ELR (cell line): Measurements from ENCODE around the gene GAB1.
A peak's percentile ranks its signal among the peaks of the same experiment; 100 is the strongest.

Experiments used
- DNase-seq: peaks from one replicate; pipeline ENCODE4 v3.0.0-alpha.2; 2015; ENCODE audit warnings: low read depth

GAB1 gene

GRCh38 chr4:143389579-143390195 lies 53.0 kb downstream of the GAB1 start:
- DNase-seq = peak; percentile 57

- DNase-seq = no peak
Measured at GRCh38 chr4:143390764-143391163, 54.1 kb downstream of the GAB1 start.

GRCh38 chr4:143391261-143391660 lies 54.6 kb downstream of the GAB1 start:
- no peak for DNase-seq

DNA sequence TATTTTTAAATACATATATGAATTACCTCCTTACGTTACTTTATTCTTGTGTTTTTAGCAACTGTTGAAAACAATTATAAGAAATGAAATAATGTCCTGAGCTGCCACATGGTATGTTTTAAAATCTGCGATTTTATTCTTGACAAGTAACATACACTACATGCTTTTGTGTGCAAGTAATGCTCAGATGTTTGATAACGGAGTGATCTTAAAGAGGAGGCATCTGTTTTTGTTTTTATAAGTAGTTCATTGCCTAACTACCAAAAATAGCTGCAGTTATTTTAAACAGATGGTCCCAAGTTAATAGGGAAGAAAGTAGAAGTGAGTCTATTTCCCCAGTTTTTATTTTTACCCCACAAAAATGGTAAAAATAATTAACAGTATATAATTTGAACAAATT lies 55.2 kb downstream of the GAB1 start:
- DNase-seq = no peak

DNA sequence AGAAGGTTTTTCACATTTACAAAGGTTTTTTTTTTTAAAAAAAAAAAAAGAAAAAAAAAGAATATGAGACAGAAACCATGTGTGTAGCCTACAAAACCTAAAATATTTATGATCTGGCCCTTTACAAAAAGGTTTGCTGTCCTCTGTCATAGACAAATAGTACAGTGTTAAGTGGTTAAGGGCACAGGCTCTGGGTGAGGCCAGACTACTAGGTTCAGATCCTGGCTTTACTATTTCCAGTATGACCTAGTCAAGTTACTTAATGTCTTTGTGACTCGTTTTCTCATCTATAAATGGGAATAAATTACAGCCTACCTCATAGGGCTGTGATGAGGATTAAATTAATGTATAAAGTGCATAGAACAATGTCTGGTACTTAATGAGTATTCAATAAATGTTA lies 56.5 kb downstream of the GAB1 start:
- no peak for DNase-seq

GRCh38 chr4:143394739-143395453 lies 58.2 kb downstream of the GAB1 start:
- no peak for DNase-seq

- DNase-seq = no peak
Measured at GRCh38 chr4:143396695-143397094, 60.0 kb downstream of the GAB1 start.

- DNase-seq = peak; percentile 39
Measured at GRCh38 chr4:143397335-143397734, 60.7 kb downstream of the GAB1 start.

DNA sequence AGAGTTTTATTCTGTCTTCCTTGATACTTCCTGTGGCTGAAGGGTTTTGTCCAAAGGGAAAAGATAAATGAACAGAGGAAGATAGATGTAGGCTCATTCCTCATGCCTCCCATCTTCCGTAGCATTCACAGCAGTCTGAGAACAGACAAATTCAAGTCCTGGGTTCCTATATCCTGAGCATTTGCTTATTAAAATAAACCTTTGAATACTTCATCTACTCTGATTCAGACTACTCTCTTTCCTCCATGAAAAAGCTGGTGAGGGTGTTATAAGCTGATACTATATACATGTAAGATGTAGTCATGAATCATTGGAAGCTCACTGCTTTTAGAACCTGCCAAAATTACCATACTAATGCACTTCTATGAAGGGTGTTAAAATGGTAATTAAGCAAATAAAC lies 61.2 kb downstream of the GAB1 start:
- peak; percentile 11 for DNase-seq

DNA sequence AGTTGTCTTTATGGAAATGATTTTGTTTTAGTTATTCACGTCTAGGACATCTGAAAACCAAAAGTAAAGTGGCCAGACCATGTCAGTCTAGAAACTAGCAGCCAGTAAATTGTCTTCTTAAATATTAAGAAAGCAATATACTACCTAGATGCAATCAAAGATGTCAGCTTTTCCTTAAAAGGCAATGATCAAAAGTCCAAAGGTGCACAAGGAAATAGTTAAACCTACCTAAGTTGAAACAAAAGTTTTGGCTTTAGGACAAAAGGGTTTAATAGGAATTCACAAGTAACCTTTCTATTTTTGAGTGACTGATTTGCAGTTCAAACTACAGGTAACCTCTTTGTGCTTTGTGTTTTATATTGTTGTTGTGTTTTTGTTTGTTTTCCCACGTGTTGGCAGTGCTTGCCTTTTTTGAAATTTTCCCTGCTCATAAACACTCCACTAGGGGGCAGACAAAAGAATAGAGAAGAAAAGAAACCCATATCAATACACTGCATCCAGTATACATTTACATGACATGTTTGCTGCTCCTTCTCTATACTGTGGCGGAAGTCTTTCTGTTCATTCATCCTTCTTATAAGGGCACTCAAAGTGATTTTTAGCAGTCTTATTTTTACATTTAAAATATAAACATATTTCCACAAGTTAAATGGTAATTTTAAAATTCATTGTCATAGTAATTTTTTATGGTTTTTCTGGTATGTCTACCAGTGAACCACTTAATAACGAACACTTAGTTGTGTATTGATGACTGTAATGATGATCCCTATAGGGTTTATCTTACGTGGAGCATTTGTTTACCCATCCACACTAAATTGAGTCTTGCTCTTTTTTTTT lies 62.7 kb downstream of the GAB1 start:
- DNase-seq = peak; percentile 68

GRCh38 chr4:143400082-143400481 lies 63.4 kb downstream of the GAB1 start:
- DNase-seq = no peak

DNA sequence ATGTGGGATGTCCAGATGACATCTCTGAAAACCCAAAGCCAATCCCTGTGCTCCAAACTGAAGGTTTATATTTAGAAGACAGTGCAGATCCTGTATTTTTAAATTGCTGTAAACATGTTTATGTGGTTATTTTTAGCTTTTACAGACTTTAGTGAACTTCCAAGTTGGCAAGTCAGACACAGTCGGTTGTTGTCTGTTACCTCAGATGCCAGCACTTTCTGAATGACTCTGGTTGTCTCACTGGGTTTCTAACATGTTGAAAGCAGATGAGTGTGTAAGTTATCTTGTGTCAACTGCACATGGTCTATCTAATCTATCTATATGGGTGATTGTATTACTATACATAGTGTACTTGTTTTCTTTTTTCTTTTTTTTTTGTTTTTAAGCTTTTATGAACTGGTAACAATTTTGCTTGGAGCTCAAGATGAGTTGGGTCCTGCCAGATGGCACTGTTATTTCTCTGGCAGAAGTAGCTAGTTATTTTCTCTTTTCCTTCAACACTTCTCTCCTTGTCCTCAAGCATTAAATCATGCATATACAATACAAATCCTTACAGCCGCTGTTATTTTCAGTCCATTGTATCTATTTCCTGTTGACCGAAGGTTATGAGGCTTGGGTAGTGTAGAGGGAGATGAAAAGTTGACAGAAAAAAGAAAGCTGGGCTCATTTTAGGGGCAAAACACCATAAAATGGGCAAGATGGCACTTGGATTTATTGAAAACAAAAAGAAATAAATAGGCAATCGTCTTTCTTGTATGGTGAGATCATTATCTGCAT lies 66.3 kb downstream of the GAB1 start:
- DNase-seq = no peak

GRCh38 chr4:143403553-143403820 lies 66.8 kb downstream of the GAB1 start:
- no peak for DNase-seq

DNA sequence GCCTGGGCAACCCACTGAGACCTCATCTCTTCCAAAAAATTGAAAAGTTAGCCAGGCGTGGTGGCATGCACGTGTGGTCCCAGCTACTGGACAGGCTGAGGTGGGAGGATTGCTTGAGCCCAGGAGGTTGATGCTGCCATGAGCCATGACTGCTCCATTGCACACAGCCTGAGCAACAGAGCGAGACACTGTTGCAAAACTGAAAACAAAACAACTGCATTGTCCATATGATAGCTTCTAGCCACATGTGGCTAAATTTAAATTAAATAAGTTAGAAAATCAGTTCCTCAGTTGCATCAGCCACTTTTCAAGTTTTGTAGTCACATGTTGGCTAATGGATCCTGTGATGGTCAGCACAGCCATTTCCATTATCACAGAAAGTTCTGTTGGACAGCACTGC lies 67.9 kb downstream of the GAB1 start:
- no peak for DNase-seq

- DNase-seq = no peak
Measured at GRCh38 chr4:143405075-143405730, 68.5 kb downstream of the GAB1 start.

GRCh38 chr4:143406523-143406922 lies 69.8 kb downstream of the GAB1 start:
- no peak for DNase-seq

DNA sequence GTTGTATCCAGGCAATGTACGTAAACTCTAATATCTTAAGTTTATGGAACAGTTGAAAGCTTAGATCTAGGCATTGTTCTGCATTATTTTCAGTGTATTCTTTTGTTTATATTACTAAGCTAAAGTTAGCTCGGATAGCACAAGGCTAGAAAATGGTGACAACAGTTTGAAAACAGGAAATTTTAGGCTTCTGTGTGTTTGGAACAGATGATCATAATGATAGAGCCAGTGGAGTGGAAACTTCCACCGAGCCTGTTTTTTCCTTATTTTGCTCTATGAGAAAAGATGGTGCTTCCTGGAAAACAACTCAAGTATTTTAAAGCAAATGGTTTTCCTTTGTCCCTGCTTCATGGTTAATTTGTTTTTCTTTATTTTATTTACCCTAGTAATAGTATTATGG lies 70.8 kb downstream of the GAB1 start:
- no peak for DNase-seq

DNA sequence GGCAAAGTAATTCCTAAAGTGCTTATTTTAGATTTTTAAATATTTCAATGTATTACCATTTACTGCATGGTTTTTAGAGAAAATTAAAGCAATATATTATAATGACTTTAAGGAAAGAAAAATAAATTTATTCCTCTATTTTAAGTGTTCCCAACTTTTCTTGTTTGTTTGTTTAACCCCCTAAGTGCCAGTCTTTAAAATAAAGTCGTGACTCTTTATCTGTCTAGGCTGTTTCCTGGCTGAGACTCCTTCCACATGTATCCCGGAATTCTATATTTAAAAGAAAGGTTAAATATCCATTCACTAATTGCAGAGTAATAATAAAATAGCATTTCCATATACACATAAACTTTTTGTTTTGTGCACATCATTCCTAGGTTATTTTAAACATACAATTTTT lies 71.2 kb downstream of the GAB1 start:
- no peak for DNase-seq

GRCh38 chr4:143410015-143410414 lies 73.3 kb downstream of the GAB1 start:
- no peak for DNase-seq

DNA sequence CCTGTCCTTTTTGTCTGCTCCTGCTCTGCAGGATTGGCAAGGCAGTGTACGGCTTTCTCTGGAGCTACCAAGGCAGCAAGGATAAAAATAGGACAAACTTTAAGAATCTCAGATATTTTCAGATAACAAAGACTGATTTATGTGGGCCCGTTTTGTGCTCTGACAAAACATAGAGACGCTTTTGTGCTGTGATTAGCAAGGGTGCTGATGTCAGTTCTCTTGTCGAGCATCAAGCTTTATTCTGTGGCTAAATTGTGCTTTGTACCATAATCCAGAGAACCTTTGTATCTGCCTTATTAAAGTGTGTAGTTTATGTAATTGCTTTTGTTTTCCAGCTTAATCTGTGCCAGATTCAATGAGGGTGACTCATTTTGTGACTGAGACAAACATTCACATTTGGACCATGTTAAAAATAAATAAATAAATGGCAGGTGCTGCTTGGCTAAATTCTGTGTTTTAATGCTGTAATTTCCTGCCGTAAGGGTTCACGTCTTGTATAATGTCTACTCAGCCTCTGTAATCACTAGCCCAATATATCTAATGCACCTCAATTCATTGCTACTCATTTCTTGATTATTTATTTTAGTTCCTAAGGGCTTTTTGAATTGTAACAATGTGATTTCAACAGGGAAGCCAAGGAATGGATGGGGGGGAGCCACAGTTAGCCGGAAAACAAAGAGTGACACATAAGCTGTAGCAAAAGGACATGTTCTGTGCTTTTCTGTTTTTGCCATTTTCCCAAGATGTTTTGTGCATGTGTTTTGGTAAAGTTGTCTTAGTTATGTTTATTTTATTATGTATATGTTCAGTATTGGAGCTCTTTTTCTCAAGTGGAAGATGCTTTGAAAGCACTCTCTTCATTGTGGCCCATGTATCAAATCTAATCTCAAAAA lies 75.1 kb downstream of the GAB1 start:
- DNase-seq = peak; percentile 17

- no peak for DNase-seq
Measured at GRCh38 chr4:143412420-143412758, 75.7 kb downstream of the GAB1 start.
